ENCODE data around the gene GPR65.
A peak's percentile ranks its signal among the peaks of the same experiment; 100 is the strongest.

GRCh38 chr14:87992718-87993628, 12.0 kb upstream of the GPR65 start, which contains the start of gene GALC:
- no peak for TF ChIP-seq CTCF (IDR thresholded peaks at IDR 0.05)
- peak; percentile 72 for TF ChIP-seq POLR2A (IDR thresholded peaks at IDR 0.05)
